ENCODE results near the gene AHNAK2.

Gene AHNAK2

GRCh38 chr14:104980611-104981531 is 2.7 kb upstream of the AHNAK2 start:
- no peak overlapping the region for H3K4me3 ChIP-seq (replicated peaks; ENCODE audit: insufficient read depth, low read length)
- no peak for DNase-seq (ENCODE audit: low read depth in 1 of 2, low spot score in 1 of 2)
- H3K27ac ChIP-seq (replicated peaks): no peak overlapping the region
- peaks cover 17% of the 10 kb centered on the region for H3K27me3 ChIP-seq (ENCODE audit: insufficient read depth, poor library complexity, severe bottlenecking)
- TF ChIP-seq SPI1 (IDR thresholded peaks at IDR 0.05; ENCODE audit: borderline replicate concordance, low read depth) (no peak), POLR2AphosphoS5 (IDR thresholded peaks at IDR 0.05; ENCODE audit: low read depth) (no peak), CTCF (IDR thresholded peaks at IDR 0.05; ENCODE audit: insufficient read depth, low read length) (no peak), GABPA (IDR thresholded peaks at IDR 0.05; ENCODE audit: low read depth) (no peak), REST (IDR thresholded peaks at IDR 0.05; ENCODE audit: insufficient replicate concordance, low read depth) (no peak)

GRCh38 chr14:104979758-104980610 is 1.8 kb upstream of the AHNAK2 start:
- H3K27me3 ChIP-seq (ENCODE audit: insufficient read depth, poor library complexity, severe bottlenecking): peaks cover 17% of the 10 kb centered on the region
- H3K27ac ChIP-seq (replicated peaks): no peak overlapping the region
- no peak for DNase-seq (ENCODE audit: low read depth in 1 of 2, low spot score in 1 of 2)
- TF ChIP-seq GABPA (IDR thresholded peaks at IDR 0.05; ENCODE audit: low read depth): no peak
- no peak for TF ChIP-seq POLR2AphosphoS5 (IDR thresholded peaks at IDR 0.05; ENCODE audit: low read depth)
- TF ChIP-seq REST (IDR thresholded peaks at IDR 0.05; ENCODE audit: insufficient replicate concordance, low read depth): no peak
- TF ChIP-seq SPI1 (IDR thresholded peaks at IDR 0.05; ENCODE audit: borderline replicate concordance, low read depth): no peak
- TF ChIP-seq CTCF (IDR thresholded peaks at IDR 0.05; ENCODE audit: insufficient read depth, low read length): no peak
- no peak overlapping the region for H3K4me3 ChIP-seq (replicated peaks; ENCODE audit: insufficient read depth, low read length)

- TF ChIP-seq GABPA (IDR thresholded peaks at IDR 0.05; ENCODE audit: low read depth) (no peak), SPI1 (IDR thresholded peaks at IDR 0.05; ENCODE audit: borderline replicate concordance, low read depth) (no peak), REST (IDR thresholded peaks at IDR 0.05; ENCODE audit: insufficient replicate concordance, low read depth) (no peak), POLR2AphosphoS5 (IDR thresholded peaks at IDR 0.05; ENCODE audit: low read depth) (no peak), CTCF (IDR thresholded peaks at IDR 0.05; ENCODE audit: insufficient read depth, low read length) (no peak)
- DNase-seq (ENCODE audit: low read depth in 1 of 2, low spot score in 1 of 2): no peak
- Histone ChIP-seq H3K27me3 (ENCODE audit: insufficient read depth, poor library complexity, severe bottlenecking) (peaks cover 17% of the 10 kb centered on the region), H3K4me3 (replicated peaks; ENCODE audit: insufficient read depth, low read length) (no peak overlapping the region), H3K27ac (replicated peaks) (no peak overlapping the region)
Measured at GRCh38 chr14:104978746-104979691, 845 bp upstream of the AHNAK2 start.

All from HL-60 (cell line).